K562 (cell line): ENCODE data around the gene KDM5A. TPM values are rescaled to one million over a fixed set of nuclear protein-coding genes. Genes with fewer than 3 reads are reported as not detected.

ENCODE experiments used
- ATAC-seq: fragments of 200-7000 bp; cut with Tn5 transposase; 3 replicates; pipeline ENCODE4 v1.9.1; 2020; ENCODE audit warnings: moderate library complexity
- BruUV-seq: library from RNA; stranded (reverse); fragments of 400-500 nt; replicated peaks from 2 replicates; lab custom pipeline; 2021; lab: Mats Ljungman, UMichigan
- CTCF ChIA-PET: fragments of 300-600 bp; formaldehyde crosslinking; extraction: SDS; loops from one replicate; lab custom pipeline; 2021; ENCODE audit warnings: low intra/inter-chr PET ratio; lab: Yijun Ruan, JAX
- POLR2A ChIA-PET: fragments of 300-600, 350-650 bp; sonication (Branson Sonifier 250); formaldehyde crosslinking; extraction: SDS; loops from one replicate; lab custom pipeline; 2021; ENCODE audit warnings: antibody characterized with exemption, inconsistent platforms; lab: Yijun Ruan, JAX
- DNase-seq, 4 experiments: peaks; one replicate each; pipeline versions ENCODE4 v3.0.0 to v3.0.0-alpha.2; 2011 to 2018; ENCODE audit warnings: low spot score in 3 of 4, mixed read lengths in 3 of 4; ENCODE audit errors: extremely low read depth in 1 of 4
- FAIRE-seq: peaks from 2 replicates; lab custom pipeline; 2011; peaks lifted over from hg19 to GRCh38; lab: Jason Lieb, UNC
- H2AFZ ChIP-seq: 2 replicates; pipeline ENCODE4 v1.6.0; 2011; ENCODE audit warnings: low read depth, low read length, control low read depth, inconsistent platforms
- H3K27ac ChIP-seq: fragments of 200-600 bp; 3 replicates; pipeline ENCODE4 v1.8.0; 2011; ENCODE audit warnings: low read depth, mild to moderate bottlenecking, control low read depth, inconsistent platforms, low read length, moderate library complexity, mixed read lengths; ENCODE audit errors: extremely low read depth
- H3K27me3 ChIP-seq, 2 experiments: fragments of 300-600 bp in 1 of 2; 2 replicates in 1 of 2; 3 replicates in 1 of 2; pipeline versions ENCODE4 v1.6.0 to v1.8.0; 2011; ENCODE audit warnings: inconsistent platforms in 2 of 2, low read length in 2 of 2, mild to moderate bottlenecking in 1 of 2, mixed read lengths in 1 of 2, moderate library complexity in 1 of 2; ENCODE audit not compliant: control insufficient read depth in 2 of 2, insufficient read depth in 2 of 2
- H3K36me3 ChIP-seq: fragments of 300-600 bp; 3 replicates; pipeline ENCODE4 v1.8.0; 2011; ENCODE audit warnings: mild to moderate bottlenecking, low read length, inconsistent platforms; ENCODE audit not compliant: control insufficient read depth, insufficient read depth
- H3K4me1 ChIP-seq, 2 experiments: fragments of 200-600 bp in 1 of 2; replicated peaks in 1 of 2; 2 replicates in 1 of 2; 3 replicates in 1 of 2; pipeline versions ENCODE4 v1.5.1 to v1.8.0; 2011; ENCODE audit warnings: inconsistent platforms in 2 of 2, low read length in 2 of 2, mild to moderate bottlenecking in 1 of 2, mixed read lengths in 1 of 2, moderate library complexity in 1 of 2; ENCODE audit not compliant: control insufficient read depth in 2 of 2, insufficient read depth in 2 of 2
- H3K4me2 ChIP-seq: 2 replicates; pipeline ENCODE4 v1.6.1; 2011; ENCODE audit warnings: low read length, control low read depth, inconsistent platforms, mixed read lengths; ENCODE audit not compliant: insufficient read depth
- H3K4me3 ChIP-seq: fragments of 200-600 bp; sonication (generic), shearing (Covaris generic); 2 replicates; pipeline ENCODE4 v1.5.1; 2016; ENCODE audit warnings: control low read depth, inconsistent platforms
- H3K79me2 ChIP-seq: fragments of 200-600 bp; 3 replicates; pipeline ENCODE4 v1.8.0; 2011; ENCODE audit warnings: low read length, inconsistent platforms; ENCODE audit not compliant: control insufficient read depth, insufficient read depth
- H3K9ac ChIP-seq, 2 experiments: 2 replicates each; pipeline versions ENCODE4 v1.6.0 to v1.6.1; 2011; ENCODE audit warnings: low read depth in 2 of 2, low read length in 2 of 2, control low read depth in 1 of 2, inconsistent platforms in 1 of 2, mild to moderate bottlenecking in 1 of 2, mixed read lengths in 1 of 2; ENCODE audit not compliant: insufficient read depth in 1 of 2
- H3K9me1 ChIP-seq: one replicate; pipeline ENCODE4 v1.6.0; 2011; ENCODE audit warnings: inconsistent platforms, mild to moderate bottlenecking, low read length, moderate library complexity; ENCODE audit not compliant: control insufficient read depth, insufficient read depth
- H3K9me3 ChIP-seq: replicated peaks from 2 replicates; pipeline ENCODE4 v1.5.1; 2011; ENCODE audit warnings: low read depth, low read length, inconsistent platforms; ENCODE audit not compliant: control insufficient read depth, insufficient read depth
- H4K20me1 ChIP-seq: replicated peaks from 2 replicates; pipeline ENCODE4 v1.6.1; 2011; ENCODE audit warnings: low read length, inconsistent platforms, mixed read lengths; ENCODE audit not compliant: control insufficient read depth, insufficient read depth
- ATF7 ChIP-seq: fragments of 450-650 bp; IDR thresholded peaks from 2 replicates; pipeline ENCODE4 v1.7.1; 2014; ENCODE audit warnings: mild to moderate bottlenecking, moderate library complexity
- CBFB ChIP-seq: sonication (generic); formaldehyde crosslinking; IDR thresholded peaks from 2 replicates; pipeline ENCODE4 v1.4.0; 2020; ENCODE audit warnings: mild to moderate bottlenecking, missing genetic modification reagents
- ELF2 ChIP-seq: fragments of 250-450 bp; sonication (Bioruptor Pico); IDR thresholded peaks from 2 replicates; pipeline ENCODE4 v1.5.0; 2021; ENCODE audit warnings: mild to moderate bottlenecking
- FOXP1 ChIP-seq: sonication (generic); formaldehyde crosslinking; IDR thresholded peaks from 2 replicates; pipeline ENCODE4 v1.8.0; 2022; ENCODE audit warnings: mild to moderate bottlenecking, missing genetic modification reagents
- GATA2 ChIP-seq: sonication (generic); formaldehyde crosslinking; IDR thresholded peaks from 2 replicates; pipeline ENCODE4 v1.4.0; 2020; ENCODE audit warnings: mild to moderate bottlenecking, missing genetic modification reagents
- MAFF ChIP-seq: IDR thresholded peaks from 2 replicates; pipeline ENCODE4 v1.6.1; 2012; ENCODE audit warnings: low read length, improper control_type of control experiment
- MBD2 ChIP-seq: sonication (generic); IDR thresholded peaks from 2 replicates; pipeline ENCODE4 v1.6.1; 2016; ENCODE audit warnings: low read depth, borderline replicate concordance
- PHF8 ChIP-seq: fragments of 200-600 bp; sonication (generic); IDR thresholded peaks from 2 replicates; pipeline ENCODE4 v1.6.1; 2012; ENCODE audit warnings: mixed run types, mild to moderate bottlenecking, inconsistent platforms, low read length, moderate library complexity, borderline replicate concordance
- POLR2AphosphoS2 ChIP-seq: IDR thresholded peaks from 2 replicates; pipeline ENCODE4 v1.6.1; 2012; ENCODE audit warnings: low read length, improper control_type of control experiment
- POLR2AphosphoS5 ChIP-seq: IDR thresholded peaks from 2 replicates; pipeline ENCODE4 v1.6.1; 2011; ENCODE audit warnings: mild to moderate bottlenecking, low read depth, low read length, moderate library complexity; ENCODE audit not compliant: control insufficient read depth, insufficient read depth
- PTBP1 ChIP-seq: fragments of 200-400 bp; formaldehyde crosslinking; IDR thresholded peaks from 2 replicates; pipeline ENCODE4 v1.6.1; 2017; ENCODE audit warnings: low read depth, low read length
- SRSF9 ChIP-seq: fragments of 200-400 bp; formaldehyde crosslinking; IDR thresholded peaks from 2 replicates; pipeline ENCODE4 v1.6.1; 2017; ENCODE audit warnings: low read depth, low read length, borderline replicate concordance
- ZNF444 ChIP-seq: fragments of 250-450 bp; sonication (Bioruptor Pico); IDR thresholded peaks from 2 replicates; pipeline ENCODE4 v1.4.0; 2020; ENCODE audit warnings: mild to moderate bottlenecking, moderate library complexity
- WGBS: fragments of 100-300 bp; shearing (Covaris generic); methylation state at CpG from one replicate; pipeline ENCODE4 v1.1.6; 2016; ENCODE audit warnings: low coverage, mixed read lengths; ENCODE audit not compliant: insufficient coverage; ENCODE audit errors: missing lambda C conversion rate; 5-methylcytosine and 5-hydroxymethylcytosine counted together
- in situ Hi-C: fragments of 300-500 bp; cut with MboI; formaldehyde crosslinking; loops from 4 replicates; pipeline ENCODE4 v1.15.0; 2018; ENCODE audit warnings: inconsistent platforms, mixed read lengths
- intact Hi-C: fragments of 100-400 bp; cut with micrococcal nuclease; formaldehyde crosslinking; loops from 2 replicates; pipeline ENCODE4 v1.14.2; 2022
- polyA plus RNA-seq, 8 experiments: library from polyadenylated mRNA; depleted of rRNA in 4 of 8; stranded (reverse) in 5 of 8; unstranded in 3 of 8; fragments of >200 nt; fragmentation: Nextera tagmentation in 2 of 8; fragmentation: Illumina TruSeq in 1 of 8; extraction: Ambion mirVana in 2 of 8; extraction: Trizol in 1 of 8; gene quantifications; 2 replicates each; pipeline versions ENCODE4 v1.2.1 to v1.2.3, GENCODE V29; 2011 to 2014; ENCODE audit warnings: inconsistent platforms in 1 of 8, missing spikeins in 1 of 8
- total RNA-seq, 7 experiments: library from RNA; depleted of rRNA in 6 of 7; stranded (reverse); fragments of >200 nt in 6 of 7; fragmentation: Illumina TruSeq in 2 of 7; extraction: Trizol in 2 of 7; gene quantifications; 2 replicates each; pipeline versions ENCODE4 v1.2.1 to v1.2.3, GENCODE V29; 2011 to 2021; ENCODE audit warnings: low replicate concordance in 1 of 7
- TF ChIP-seq, protein P1 (sequence below): fragments of 150-350 bp; IDR thresholded peaks from 2 replicates; pipeline ENCODE4 v1.6.1; 2014; ENCODE audit warnings: low read depth, mild to moderate bottlenecking, low read length, borderline replicate concordance
- TF ChIP-seq, protein P2 (sequence below): fragments of 250-450 bp; sonication (Bioruptor Pico); IDR thresholded peaks from 2 replicates; pipeline ENCODE4 v1.8.0; 2022; ENCODE audit warnings: moderate library complexity, mild to moderate bottlenecking, inconsistent platforms
- TF ChIP-seq, protein P3 (sequence below): fragments of 450-650 bp; formaldehyde crosslinking; IDR thresholded peaks from 2 replicates; pipeline ENCODE4 v1.4.0; 2020; ENCODE audit warnings: mild to moderate bottlenecking, mixed read lengths
- TF ChIP-seq, protein P4 (sequence below): fragments of 450-650 bp; IDR thresholded peaks from 2 replicates; pipeline ENCODE4 v1.6.1; 2017; ENCODE audit warnings: antibody characterized with exemption

Gene KDM5A
- total and polyA plus RNA-seq, 9 of the 15 experiments (the other 6 are each of a cell fraction or from before 2014, with no cell fraction given): 5.5 to 35.1 (median 13.1) TPM

DNA sequence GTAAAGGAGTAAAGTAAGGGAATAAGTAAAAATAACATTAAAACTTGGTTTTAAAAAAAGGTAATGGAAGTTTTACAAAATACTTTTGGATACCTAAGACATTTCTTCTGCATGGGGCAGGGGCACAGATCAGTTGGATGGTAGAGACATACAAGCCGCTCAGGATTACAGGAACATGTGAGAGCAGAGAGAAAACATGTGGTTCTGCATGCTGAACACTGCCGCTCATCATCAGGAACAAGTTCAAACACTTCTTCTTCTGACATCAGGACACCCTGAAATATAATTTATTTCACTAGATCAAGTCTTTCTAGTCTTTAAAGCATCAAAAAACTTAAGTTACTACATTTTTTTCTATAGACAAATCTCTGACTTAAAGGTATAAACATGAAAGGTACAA is 65.6 kb downstream of the KDM5A start:
- ChIA-PET POLR2A (no interaction called here), CTCF (no interaction called here)

More for the DNA sequence above, 65.6 kb downstream of the KDM5A start:
- no peak overlapping the region for H3K9ac ChIP-seq
- H3K27ac ChIP-seq: no peak overlapping the region
- no peak for ATAC-seq
- no peak for DNase-seq
- no peaks in the 10 kb centered on the region for H3K79me2 ChIP-seq
- intact Hi-C loops: no loop called here
- H3K27me3 ChIP-seq: no peaks in the 10 kb centered on the region
- no TSS peak for BruUV-seq
- H3K4me3 ChIP-seq: no peak overlapping the region
- no peaks in the 10 kb centered on the region for H3K9me3 ChIP-seq
- H3K9me1 ChIP-seq: no peaks in the 10 kb centered on the region
- 89% methylated on average over 2 of the region's 2 CpGs for WGBS
- no peak overlapping the region for H3K4me2 ChIP-seq
- no peak for FAIRE-seq
- H3K4me1 ChIP-seq: no peaks in the 10 kb centered on the region; a peak in 1 of 5 replicates
- TF ChIP-seq, protein P1, sequence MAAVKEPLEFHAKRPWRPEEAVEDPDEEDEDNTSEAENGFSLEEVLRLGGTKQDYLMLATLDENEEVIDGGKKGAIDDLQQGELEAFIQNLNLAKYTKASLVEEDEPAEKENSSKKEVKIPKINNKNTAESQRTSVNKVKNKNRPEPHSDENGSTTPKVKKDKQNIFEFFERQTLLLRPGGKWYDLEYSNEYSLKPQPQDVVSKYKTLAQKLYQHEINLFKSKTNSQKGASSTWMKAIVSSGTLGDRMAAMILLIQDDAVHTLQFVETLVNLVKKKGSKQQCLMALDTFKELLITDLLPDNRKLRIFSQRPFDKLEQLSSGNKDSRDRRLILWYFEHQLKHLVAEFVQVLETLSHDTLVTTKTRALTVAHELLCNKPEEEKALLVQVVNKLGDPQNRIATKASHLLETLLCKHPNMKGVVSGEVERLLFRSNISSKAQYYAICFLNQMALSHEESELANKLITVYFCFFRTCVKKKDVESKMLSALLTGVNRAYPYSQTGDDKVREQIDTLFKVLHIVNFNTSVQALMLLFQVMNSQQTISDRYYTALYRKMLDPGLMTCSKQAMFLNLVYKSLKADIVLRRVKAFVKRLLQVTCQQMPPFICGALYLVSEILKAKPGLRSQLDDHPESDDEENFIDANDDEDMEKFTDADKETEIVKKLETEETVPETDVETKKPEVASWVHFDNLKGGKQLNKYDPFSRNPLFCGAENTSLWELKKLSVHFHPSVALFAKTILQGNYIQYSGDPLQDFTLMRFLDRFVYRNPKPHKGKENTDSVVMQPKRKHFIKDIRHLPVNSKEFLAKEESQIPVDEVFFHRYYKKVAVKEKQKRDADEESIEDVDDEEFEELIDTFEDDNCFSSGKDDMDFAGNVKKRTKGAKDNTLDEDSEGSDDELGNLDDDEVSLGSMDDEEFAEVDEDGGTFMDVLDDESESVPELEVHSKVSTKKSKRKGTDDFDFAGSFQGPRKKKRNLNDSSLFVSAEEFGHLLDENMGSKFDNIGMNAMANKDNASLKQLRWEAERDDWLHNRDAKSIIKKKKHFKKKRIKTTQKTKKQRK: no peak
- no peak for TF ChIP-seq ELF2 (CRISPR knock-in tag)
- TF ChIP-seq MAFF: no peak
- no peak for TF ChIP-seq ATF7
- TF ChIP-seq ZNF444 (CRISPR knock-in tag): no peak
- no peak for TF ChIP-seq PTBP1
- TF ChIP-seq SRSF9: no peak
- TF ChIP-seq POLR2AphosphoS2: no peak
- no peak for TF ChIP-seq POLR2AphosphoS5
- TF ChIP-seq PHF8: no peak
- TF ChIP-seq CBFB: no peak
- TF ChIP-seq, protein P2, sequence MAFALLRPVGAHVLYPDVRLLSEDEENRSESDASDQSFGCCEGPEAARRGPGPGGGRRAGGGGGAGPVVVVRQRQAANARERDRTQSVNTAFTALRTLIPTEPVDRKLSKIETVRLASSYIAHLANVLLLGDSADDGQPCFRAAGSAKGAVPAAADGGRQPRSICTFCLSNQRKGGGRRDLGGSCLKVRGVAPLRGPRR: no peak
- TF ChIP-seq, protein P3, sequence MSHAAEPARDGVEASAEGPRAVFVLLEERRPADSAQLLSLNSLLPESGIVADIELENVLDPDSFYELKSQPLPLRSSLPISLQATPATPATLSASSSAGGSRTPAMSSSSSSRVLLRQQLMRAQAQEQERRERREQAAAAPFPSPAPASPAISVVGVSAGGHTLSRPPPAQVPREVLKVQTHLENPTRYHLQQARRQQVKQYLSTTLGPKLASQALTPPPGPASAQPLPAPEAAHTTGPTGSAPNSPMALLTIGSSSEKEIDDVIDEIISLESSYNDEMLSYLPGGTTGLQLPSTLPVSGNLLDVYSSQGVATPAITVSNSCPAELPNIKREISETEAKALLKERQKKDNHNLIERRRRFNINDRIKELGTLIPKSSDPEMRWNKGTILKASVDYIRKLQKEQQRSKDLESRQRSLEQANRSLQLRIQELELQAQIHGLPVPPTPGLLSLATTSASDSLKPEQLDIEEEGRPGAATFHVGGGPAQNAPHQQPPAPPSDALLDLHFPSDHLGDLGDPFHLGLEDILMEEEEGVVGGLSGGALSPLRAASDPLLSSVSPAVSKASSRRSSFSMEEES (CRISPR knock-in tag): no peak
- TF ChIP-seq FOXP1 (CRISPR knock-in tag): no peak
- TF ChIP-seq GATA2: no peak
- TF ChIP-seq, protein P4, sequence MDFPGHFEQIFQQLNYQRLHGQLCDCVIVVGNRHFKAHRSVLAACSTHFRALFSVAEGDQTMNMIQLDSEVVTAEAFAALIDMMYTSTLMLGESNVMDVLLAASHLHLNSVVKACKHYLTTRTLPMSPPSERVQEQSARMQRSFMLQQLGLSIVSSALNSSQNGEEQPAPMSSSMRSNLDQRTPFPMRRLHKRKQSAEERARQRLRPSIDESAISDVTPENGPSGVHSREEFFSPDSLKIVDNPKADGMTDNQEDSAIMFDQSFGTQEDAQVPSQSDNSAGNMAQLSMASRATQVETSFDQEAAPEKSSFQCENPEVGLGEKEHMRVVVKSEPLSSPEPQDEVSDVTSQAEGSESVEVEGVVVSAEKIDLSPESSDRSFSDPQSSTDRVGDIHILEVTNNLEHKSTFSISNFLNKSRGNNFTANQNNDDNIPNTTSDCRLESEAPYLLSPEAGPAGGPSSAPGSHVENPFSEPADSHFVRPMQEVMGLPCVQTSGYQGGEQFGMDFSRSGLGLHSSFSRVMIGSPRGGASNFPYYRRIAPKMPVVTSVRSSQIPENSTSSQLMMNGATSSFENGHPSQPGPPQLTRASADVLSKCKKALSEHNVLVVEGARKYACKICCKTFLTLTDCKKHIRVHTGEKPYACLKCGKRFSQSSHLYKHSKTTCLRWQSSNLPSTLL: no peak
- no peak for TF ChIP-seq MBD2
- TF ChIP-seq, all 486 proteins: peak for 0
- in situ Hi-C loops: no loop called here
- no peak overlapping the region for H2AFZ ChIP-seq
- no peaks in the 10 kb centered on the region for H4K20me1 ChIP-seq
- peaks cover 62% of the 10 kb centered on the region; the same call in 2 of the 3 replicates for H3K36me3 ChIP-seq
